Left lung (tissue), 10 donors: ENCODE results near the gene DNAJC8. TPM values are rescaled to one million over a fixed set of nuclear protein-coding genes. Genes with fewer than 3 reads are reported as not detected.

Source experiments
- ATAC-seq: fragments of 200-7000 bp; cut with Tn5 transposase; one replicate; pipeline ENCODE4 v1.9.1; 2020; ENCODE audit warnings: moderate library complexity
- DNase-seq, 4 donors: peaks; one replicate each; pipeline ENCODE4 v3.0.0-alpha.2; 2013 to 2020
- H3K27ac ChIP-seq, 2 donors: fragments of 200-600 bp; sonication (generic) in 1 of 2; one replicate each; pipeline versions ENCODE4 v1.5.0 to v1.8.0; 2020 to 2021
- H3K27me3 ChIP-seq, 2 donors: fragments of 200-600 bp; sonication (generic) in 1 of 2; one replicate each; pipeline versions ENCODE4 v1.5.0 to v1.8.0; 2020 to 2021
- H3K36me3 ChIP-seq, 2 donors: fragments of 200-600 bp; sonication (generic) in 1 of 2; one replicate each; pipeline versions ENCODE4 v1.5.0 to v1.8.0; 2020 to 2021
- H3K4me1 ChIP-seq, 2 donors: fragments of 200-600 bp; one replicate each; pipeline ENCODE4 v1.8.0; 2021
- H3K4me3 ChIP-seq, 2 donors: fragments of 200-600 bp; sonication (generic) in 1 of 2; one replicate each; pipeline versions ENCODE4 v1.5.0 to v1.8.0; 2020 to 2021; ENCODE audit warnings: mild to moderate bottlenecking in 1 of 2
- H3K9me3 ChIP-seq, 2 donors: fragments of 200-600 bp; sonication (generic) in 1 of 2; one replicate each; pipeline versions ENCODE4 v1.5.0 to v1.8.0; 2020 to 2021
- intact Hi-C, 2 donors: fragments of 100-400 bp; cut with DNase I; formaldehyde crosslinking; loops; one replicate each; pipeline versions ENCODE4 v1.11.2 to v1.14.2; 2022
- polyA plus RNA-seq, 6 donors: library from polyadenylated mRNA; unstranded; fragments of 120-200 nt; gene quantifications; one replicate each; pipeline ENCODE4 v1.2.1, GENCODE V29; 2013; ENCODE audit not compliant: insufficient read length in 6 of 6
- total RNA-seq, 2 donors: library from RNA; stranded (reverse); fragmentation: NEBNext Ultra II Directional; extraction: Animal tissue kit (Norgen Biotek cat#: 25700); gene quantifications; one replicate each; pipeline ENCODE4 v1.2.1, GENCODE V29; 2021
- TF ChIP-seq, protein P1 (sequence below), 2 donors: fragments of 200-600 bp; sonication (generic) in 1 of 2; IDR thresholded peaks; one replicate each; pipeline versions ENCODE4 v1.5.0 to v1.8.0; 2021; ENCODE audit warnings: antibody characterized with exemption in 2 of 2
- donor health status: DM: no; HTN: yes; CAD: no.
- donor health status: DM: no; HTN: no; CAD: no.

The DNAJC8 gene
- total and polyA plus RNA-seq, 8 donors = 65.2 to 151 (median 135) TPM

DNA sequence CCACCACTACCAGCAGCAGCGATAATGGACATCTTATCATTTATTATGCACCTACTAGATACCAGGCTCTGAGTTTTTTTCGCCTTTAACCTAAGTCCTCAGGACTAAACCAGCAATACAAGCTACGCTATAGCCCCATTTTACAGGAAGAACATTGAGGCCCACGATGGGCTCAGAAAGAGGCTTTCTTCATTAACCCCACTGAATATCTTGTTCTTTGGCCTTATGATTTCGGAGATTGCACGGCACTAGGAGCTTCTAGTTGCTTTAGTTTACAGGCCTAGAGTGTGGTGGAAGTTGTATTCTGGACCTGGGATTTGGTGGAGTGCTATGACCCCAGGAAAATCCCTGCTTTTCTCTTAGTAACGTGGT is 28.0 kb upstream of the DNAJC8 start:
- Histone ChIP-seq H3K9me3 (no peaks in the 10 kb centered on the region), H3K27ac (no peak overlapping the region), H3K4me1 (peaks cover 10 to 54% of the 10 kb centered on the region in 2 donors), H3K27me3 (no peaks in the 10 kb centered on the region), H3K36me3 (no peaks in the 10 kb centered on the region), H3K4me3 (peak overlapping the region; percentile 98 to 99)
- ATAC-seq (no peak), DNase-seq (no peak)
- TF ChIP-seq, protein P1, sequence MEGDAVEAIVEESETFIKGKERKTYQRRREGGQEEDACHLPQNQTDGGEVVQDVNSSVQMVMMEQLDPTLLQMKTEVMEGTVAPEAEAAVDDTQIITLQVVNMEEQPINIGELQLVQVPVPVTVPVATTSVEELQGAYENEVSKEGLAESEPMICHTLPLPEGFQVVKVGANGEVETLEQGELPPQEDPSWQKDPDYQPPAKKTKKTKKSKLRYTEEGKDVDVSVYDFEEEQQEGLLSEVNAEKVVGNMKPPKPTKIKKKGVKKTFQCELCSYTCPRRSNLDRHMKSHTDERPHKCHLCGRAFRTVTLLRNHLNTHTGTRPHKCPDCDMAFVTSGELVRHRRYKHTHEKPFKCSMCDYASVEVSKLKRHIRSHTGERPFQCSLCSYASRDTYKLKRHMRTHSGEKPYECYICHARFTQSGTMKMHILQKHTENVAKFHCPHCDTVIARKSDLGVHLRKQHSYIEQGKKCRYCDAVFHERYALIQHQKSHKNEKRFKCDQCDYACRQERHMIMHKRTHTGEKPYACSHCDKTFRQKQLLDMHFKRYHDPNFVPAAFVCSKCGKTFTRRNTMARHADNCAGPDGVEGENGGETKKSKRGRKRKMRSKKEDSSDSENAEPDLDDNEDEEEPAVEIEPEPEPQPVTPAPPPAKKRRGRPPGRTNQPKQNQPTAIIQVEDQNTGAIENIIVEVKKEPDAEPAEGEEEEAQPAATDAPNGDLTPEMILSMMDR (IDR thresholded peaks at IDR 0.05) = no peak
- intact Hi-C loops = loop anchor here in 1 of 2 donors (10.0 kb wide), 1 partner anchor 64 kb away; the partner anchor contains the start of gene MED18

DNA sequence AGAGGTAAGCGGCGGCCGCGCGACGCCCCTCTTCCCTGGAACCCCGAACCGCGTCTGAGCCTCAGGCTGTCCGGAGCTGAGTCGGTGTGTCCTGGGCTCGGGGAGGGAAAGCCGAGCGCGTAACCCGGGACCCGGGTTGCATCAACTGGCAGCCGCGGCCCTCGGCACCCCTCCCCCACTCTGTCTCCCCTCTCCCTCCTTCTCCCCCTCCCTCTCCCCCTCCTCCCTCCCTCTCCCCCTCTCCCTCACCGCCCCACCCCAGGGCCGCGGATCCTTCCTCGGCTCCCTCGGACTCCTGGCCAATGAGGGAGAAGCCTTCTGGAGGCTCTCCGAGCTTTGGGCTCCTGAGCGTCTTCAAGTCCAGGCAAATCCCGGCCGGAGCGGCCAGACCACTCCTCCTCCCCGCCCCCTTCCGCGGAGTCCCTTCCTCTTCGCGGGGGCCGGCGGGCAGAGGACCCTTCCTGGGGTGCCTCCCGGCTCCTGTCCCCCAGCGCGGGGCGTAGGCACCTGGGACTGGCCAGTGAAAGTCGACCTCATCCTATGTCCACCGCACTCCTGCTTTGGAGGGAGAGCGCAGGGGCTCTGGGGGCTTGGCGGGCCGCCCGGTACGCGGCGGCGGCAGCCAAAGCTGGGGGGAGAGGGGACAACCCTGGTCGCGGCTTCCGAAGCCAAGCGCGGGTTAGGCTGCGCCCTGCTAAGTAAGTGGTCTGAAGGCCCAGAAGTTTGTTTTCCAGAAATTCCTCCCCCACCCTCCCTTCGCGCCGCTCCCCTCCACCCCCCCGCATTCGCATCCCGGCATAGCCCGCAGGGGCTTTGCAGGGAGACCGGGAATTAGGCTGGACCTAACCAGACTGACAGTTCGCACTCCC is 27.3 kb upstream of the DNAJC8 start:
- no peaks in the 10 kb centered on the region for H3K9me3 ChIP-seq
- TF ChIP-seq, protein P1 (IDR thresholded peaks at IDR 0.05) = no peak
- peak overlapping the region; percentile 98 to 99 for H3K4me3 ChIP-seq
- peaks cover 10 to 52% of the 10 kb centered on the region in 2 donors for H3K4me1 ChIP-seq
- DNase-seq (peak; percentile 80 to 92 (median 88)), ATAC-seq (peak; percentile 79)
- H3K36me3 ChIP-seq = no peaks in the 10 kb centered on the region
- intact Hi-C loops = loop anchor here in 1 of 2 donors (10.0 kb wide), 1 partner anchor 65 kb away; the partner anchor contains the start of gene MED18
- H3K27me3 ChIP-seq = no peaks in the 10 kb centered on the region
- H3K27ac ChIP-seq = peak overlapping the region; percentile 84 to 88

DNA sequence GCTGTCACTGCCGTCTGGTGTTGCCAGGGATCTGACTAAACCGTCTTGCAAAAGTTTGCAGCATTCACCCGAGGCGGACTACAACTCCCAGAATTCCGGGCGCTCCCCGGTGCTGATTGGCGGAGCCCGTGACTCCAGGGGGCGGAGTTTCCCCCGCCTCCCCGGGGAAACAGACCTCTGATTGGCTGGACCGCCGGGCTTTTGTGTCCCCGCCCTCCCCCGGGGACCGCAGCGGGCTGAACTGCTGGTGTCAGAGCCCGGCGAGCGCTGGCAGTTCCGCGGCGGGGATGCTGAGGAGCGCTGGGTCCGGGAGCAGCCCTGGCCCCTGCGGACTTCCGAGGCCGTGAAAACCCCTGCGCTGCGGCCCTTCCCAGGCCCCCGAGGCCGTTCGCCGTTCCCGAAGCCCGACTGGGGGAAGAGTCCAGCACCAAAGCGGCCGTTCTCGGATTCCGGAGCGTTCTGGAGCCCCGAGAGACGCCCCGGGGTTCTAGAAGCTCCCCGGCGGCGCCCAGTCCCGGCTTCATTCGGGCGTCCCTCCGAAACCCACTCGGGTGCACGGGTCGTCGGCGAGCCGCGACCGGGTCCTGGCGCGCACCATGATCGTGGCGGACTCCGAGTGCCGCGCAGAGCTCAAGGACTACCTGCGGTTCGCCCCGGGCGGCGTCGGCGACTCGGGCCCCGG is 26.6 kb upstream of the DNAJC8 start, which contains the start of gene SESN2:
TSS of gene SESN2 (plus strand) at position 267 of the 682 bp plus-strand sequence. CDS start at position 597, 330 bp downstream.
- no peaks in the 10 kb centered on the region for H3K9me3 ChIP-seq

DNA sequence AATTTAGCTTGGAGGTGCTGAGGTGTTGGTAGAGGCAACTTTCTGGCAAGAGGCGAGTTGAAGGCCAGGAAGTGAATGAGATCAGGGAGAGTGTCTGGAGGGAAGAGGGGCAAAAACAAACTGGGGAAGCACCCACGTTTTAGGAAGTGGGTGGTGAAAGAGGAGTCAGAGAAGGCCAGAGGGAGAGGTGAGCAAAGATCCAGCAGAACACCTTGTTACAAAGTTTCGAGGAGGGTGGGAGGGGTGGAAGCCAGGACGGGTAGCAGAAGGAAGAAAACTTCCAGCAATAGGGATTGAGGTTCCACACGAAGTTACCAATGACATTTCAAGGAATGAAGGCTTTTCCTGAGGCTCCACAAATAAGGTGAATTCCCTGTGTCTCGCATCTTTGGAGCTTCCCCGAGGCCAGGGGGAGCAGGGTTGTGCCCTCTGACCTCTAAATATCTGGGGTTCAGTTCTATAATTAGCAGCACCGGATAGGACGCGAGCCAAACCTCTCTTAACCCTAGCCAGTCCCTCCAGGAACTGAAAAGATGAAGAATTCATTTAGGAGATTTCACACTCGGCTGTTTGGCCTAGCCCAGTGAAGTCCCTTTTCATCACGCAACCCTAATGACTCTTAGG is 25.9 kb upstream of the DNAJC8 start:
- H3K9me3 ChIP-seq = no peaks in the 10 kb centered on the region
- no peaks in the 10 kb centered on the region for H3K36me3 ChIP-seq
- H3K27ac ChIP-seq = peak overlapping the region in 1 of 2 donors; percentile 88
- intact Hi-C loops = no loop called here
- TF ChIP-seq, protein P1 (IDR thresholded peaks at IDR 0.05) = no peak
- no peak for DNase-seq
- peak overlapping the region; percentile 10 to 98 for H3K4me3 ChIP-seq
- H3K4me1 ChIP-seq = peaks cover 10 to 44% of the 10 kb centered on the region in 2 donors
- no peaks in the 10 kb centered on the region for H3K27me3 ChIP-seq
- no peak for ATAC-seq

More for the DNA sequence above, 26.6 kb upstream of the DNAJC8 start, which contains the start of gene SESN2:
- intact Hi-C loops = no loop called here
- Histone ChIP-seq H3K27me3 (no peaks in the 10 kb centered on the region), H3K36me3 (no peaks in the 10 kb centered on the region), H3K4me1 (peaks cover 10 to 48% of the 10 kb centered on the region in 2 donors), H3K4me3 (peak within 1 kb of the TSS; percentile 98 to 99), H3K27ac (peak within 1 kb of the TSS; percentile 84 to 88)
- DNase-seq (peak; percentile 96 to 99 (median 99)), ATAC-seq (peak; percentile 97)
- TF ChIP-seq, protein P1 (IDR thresholded peaks at IDR 0.05) = no peak
